Stimulated activated CD4-positive, alpha-beta T cell treated with anti-CD3 and anti-CD28 coated beads, Interleukin-2, amount 100 ng/mL, for 24 hours (primary cell): ENCODE measurements around the gene PDE10A.
"Not testable (repeated sequence)": the region's sequence is repeated elsewhere in the genome, so short reads cannot be mapped to it uniquely, and the experiment has no call there.

ENCODE experiments used
- DNase-seq, 2 donors: peaks; one replicate each; pipeline ENCODE4 v3.0.0-alpha.2; 2020

PDE10A gene

DNA sequence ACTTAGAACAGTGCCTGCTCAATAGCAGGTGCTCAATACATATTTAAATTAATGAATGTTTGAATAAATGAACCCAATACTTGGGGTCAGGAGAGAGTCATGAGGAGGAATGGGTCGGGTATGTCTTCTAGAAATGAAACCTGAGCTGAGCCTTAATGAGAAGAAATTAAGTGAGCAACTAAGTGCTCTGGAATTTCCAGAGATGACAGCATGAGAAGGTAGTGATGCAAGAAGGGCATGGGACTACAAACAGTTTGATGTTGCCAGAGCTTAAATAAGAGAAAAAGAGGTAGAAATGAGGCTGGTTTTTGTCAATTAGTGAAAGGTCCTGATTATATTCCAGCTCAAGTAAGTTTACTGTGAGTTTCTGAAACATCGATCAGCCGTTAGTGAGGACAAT is 82.9 kb downstream of the PDE10A start:
- no peak for DNase-seq

DNA sequence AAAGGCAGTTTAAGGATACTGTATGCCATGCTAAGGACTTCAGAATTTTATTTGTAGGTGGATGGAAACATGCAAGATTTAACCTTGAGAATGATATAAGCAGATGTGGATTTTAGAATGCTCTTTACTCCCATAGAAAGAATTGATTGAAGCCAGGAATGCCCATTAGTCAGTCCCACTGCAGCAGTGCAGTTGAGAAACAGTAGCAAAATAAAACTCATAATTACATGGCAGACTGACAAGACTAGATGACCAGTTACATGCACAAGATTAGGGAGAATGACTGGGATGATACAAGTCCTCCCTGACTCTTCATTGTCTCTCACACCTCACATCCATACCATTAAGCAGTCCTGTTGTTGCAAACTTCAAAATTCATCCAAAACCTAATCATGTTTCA is 83.9 kb downstream of the PDE10A start:
- DNase-seq, result no peak

DNA sequence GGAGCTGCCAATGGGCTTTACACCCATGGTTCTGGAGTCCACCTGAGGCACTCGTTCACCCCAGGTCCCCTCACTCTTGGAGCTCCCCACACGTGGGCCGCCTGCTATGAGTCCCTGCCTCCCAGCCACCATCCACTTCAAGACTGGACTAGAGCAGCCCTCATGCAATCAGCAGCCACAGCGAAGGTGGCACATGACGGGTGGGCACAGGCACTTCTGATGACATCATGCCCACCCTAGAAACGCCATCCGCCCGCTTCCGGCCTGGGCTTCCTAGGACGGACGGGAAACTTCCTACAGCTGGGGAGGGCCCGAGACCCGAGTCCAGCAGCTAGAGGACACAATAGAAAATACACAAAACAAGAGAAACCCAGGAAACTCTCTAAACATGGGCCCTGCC is 85.5 kb downstream of the PDE10A start:
- DNase-seq, result no peak

- no peak for DNase-seq
Observed at GRCh38 chr6:165575158-165575549, 87.9 kb downstream of the PDE10A start.

- no peak for DNase-seq
Observed at GRCh38 chr6:165574220-165575157, 88.6 kb downstream of the PDE10A start.

- no peak for DNase-seq
Observed at GRCh38 chr6:165573671-165574070, 89.4 kb downstream of the PDE10A start.

GRCh38 chr6:165571721-165572132 is 91.3 kb downstream of the PDE10A start:
- no peak for DNase-seq

- no peak for DNase-seq
Observed at GRCh38 chr6:165571068-165571682, 91.9 kb downstream of the PDE10A start.

DNA sequence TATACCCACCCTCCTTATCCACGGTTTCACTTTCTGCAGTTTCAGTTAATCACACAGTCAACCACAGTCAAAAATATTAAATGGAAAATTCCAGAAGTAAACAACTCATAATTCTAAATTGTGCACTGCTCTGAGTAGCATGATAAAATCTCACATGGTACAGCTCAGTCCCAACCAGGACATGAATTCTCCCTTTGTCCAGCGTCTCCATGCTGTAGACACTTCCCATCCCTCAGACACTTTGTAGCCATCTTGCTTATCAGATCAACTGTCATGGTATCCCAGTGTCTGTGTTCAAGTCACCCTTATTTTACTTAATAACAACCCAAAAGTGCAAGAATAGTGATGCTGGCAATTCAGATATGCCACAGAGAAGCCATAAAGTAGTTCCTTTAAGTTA is 94.7 kb downstream of the PDE10A start:
- DNase-seq, result no peak

DNA sequence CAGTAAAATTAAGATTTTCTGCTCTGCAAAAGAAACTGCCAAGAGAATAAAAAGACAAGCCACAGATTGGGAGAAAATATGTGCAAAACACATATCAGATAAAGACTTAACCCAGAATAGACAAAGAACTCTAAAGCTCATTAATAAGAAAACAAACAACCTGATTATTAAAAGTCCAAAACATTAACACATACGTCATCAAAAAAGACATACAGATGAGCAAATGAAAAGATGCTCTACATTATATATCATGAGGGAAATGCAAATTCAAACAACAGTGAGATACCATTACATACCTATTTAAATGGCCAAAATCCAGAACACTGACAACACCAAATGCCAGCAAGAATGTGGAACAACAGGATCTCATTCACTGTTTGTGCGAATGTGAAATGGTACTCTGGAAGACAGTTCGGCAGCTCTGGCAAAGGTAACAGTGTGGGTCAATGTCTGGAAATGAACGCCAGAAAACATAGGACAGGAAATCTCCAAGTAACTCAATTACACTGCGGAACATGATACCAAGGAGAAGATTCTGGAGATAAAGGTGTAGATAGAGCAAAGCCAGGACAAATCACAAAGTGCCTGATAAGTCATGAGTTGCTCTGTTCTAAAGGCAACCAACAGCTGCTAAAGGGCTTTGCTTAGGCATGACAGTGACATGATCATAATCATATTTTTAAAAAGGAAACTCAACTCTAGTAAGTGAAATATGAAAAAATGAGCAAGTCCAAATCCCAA is 96.8 kb downstream of the PDE10A start:
- no peak for DNase-seq

DNA sequence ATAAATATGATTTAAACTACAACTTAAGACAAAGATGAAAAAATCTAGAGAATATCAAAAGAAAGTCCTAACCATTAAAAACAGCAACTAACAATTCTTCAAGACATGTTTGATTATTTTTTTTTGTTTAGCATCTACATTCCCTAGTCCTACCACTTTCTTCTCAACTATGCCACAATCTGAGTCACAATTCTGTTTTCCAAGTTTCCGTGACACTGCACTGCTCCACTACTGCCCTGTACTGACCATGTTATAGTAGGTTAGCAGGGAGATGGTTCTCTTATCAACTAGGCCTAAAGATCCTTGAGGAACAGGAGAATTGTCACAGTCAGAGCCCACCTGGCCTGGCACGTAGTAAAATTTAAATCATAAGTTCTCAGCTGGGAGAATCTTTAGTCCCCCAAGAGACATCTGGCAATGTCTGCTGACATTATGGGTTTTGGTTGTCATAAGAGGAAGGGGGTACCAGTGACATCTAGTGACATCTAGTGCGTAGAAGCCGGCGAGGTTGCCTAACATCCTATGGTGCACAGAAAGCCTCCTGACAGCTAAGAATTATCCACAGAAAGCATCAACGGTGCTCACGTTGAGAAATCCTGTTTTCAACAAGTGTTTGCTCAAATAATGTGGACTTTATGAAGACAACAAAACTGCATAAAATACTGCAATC is 100.5 kb downstream of the PDE10A start:
- DNase-seq, result no peak

GRCh38 chr6:165559632-165560031 is 103.4 kb downstream of the PDE10A start:
- no peak for DNase-seq

GRCh38 chr6:165558097-165558496 is 104.9 kb downstream of the PDE10A start:
- not testable (repeated sequence) for DNase-seq

- no peak for DNase-seq
Observed at GRCh38 chr6:165557674-165558073, 105.4 kb downstream of the PDE10A start.

GRCh38 chr6:165556116-165556843 is 106.8 kb downstream of the PDE10A start:
- DNase-seq, result no peak

GRCh38 chr6:165554644-165555043 is 108.4 kb downstream of the PDE10A start:
- not testable (repeated sequence) for DNase-seq

DNA sequence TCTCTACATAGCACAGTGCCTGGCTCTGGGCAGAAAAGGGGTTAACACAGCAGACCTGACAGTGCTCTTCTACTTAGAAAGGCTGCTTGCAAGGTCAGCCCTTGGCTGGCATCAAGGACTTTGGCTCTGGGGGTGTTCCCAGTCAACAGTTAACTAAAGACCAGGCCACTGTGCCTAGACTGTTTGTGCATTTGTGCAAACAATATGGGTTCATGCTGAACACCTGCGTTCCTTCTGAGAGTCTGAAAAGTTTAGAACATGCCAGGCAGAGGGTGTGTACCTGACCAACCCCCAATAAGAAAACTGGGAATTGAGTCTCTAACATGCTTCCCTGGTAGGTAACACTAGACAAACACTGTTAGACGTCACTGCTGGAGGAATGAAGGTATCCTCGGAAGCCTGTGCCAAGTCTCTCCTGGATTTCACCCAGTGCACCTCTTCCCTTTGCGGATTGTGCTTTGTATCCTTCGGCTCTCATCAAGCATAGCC is 110.7 kb downstream of the PDE10A start:
- DNase-seq, result no peak

DNA sequence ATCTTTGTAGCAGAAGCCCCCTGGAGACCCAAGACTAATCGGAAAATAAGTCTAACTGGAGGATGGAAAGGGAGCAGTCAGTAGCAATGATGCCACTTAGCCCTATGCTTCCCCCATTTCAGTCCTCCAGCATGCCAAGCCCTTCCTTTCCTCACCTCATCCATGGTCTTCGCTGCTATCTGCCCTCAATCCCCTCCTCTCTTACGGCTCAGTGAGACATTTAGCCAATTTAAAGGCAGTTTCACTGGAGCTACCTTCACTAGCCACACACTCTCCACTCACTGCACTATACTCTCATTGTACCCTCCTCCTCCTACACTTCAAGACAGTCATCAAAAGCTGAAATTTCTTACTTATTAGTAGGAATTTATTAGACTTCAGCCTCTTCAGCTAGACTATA is 111.2 kb downstream of the PDE10A start:
- DNase-seq, result no peak

GRCh38 chr6:165548450-165548849 is 114.6 kb downstream of the PDE10A start:
- DNase-seq, result no peak

GRCh38 chr6:165545806-165546205 is 117.2 kb downstream of the PDE10A start:
- DNase-seq, result no peak

DNA sequence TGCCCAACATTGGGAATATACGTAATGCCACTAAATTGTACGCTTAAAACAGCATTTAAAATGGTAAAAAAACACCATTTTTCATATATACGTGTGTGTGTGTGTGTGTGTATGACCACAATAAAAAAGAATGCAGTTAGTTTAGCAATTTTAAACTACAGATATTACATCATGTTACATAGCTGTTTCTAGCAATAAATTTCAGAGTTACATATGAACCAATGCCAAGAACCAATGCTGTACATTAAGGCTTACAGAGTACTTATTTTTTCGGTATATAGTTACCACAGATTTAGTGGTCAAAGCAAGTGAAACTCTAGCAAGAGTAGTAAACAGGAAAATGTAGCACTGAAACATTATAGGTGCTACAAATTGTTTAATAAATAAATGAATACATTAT is 119.3 kb downstream of the PDE10A start:
- DNase-seq, result no peak

GRCh38 chr6:165536911-165537310 is 126.1 kb downstream of the PDE10A start:
- no peak for DNase-seq
